ENCODE measurements around the gene KLHDC8B.

DNA sequence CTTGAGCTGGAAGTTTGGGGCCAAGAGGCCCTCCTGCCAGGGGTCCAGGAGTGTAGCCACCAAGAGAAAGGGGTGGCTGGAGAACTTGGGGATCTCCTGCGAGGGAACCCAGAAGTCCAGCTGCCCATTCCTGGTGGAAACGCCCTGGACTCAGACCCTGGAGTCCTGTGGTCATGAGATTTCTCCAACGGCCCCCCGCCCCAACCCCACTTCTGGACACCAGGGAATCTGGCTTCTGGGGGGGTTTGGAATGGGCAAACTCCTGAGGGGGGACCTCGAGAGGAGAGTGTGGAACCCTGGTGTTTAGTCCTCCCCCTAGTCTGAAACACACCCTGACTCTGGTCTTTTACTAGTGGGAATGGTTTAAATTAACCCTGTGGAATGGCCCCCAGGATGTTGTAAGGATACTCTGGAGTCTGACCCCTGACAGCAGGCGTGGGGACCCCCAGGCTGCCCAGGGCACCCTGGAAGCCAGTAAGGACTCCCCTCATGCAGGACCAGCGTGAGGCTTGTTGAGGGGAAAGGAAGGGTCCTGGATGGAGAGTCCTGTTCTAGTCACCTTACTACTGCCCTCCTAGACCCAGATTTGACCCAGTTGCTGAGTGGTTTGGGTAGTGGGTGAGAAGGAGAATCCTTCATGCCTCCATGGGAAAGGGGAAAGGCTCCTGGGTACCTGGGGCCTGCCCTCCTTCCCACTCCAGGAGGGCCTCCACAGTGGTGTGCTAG is 540 bp downstream of the KLHDC8B start:
- TF ChIP-seq, protein P1, sequence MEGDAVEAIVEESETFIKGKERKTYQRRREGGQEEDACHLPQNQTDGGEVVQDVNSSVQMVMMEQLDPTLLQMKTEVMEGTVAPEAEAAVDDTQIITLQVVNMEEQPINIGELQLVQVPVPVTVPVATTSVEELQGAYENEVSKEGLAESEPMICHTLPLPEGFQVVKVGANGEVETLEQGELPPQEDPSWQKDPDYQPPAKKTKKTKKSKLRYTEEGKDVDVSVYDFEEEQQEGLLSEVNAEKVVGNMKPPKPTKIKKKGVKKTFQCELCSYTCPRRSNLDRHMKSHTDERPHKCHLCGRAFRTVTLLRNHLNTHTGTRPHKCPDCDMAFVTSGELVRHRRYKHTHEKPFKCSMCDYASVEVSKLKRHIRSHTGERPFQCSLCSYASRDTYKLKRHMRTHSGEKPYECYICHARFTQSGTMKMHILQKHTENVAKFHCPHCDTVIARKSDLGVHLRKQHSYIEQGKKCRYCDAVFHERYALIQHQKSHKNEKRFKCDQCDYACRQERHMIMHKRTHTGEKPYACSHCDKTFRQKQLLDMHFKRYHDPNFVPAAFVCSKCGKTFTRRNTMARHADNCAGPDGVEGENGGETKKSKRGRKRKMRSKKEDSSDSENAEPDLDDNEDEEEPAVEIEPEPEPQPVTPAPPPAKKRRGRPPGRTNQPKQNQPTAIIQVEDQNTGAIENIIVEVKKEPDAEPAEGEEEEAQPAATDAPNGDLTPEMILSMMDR (IDR thresholded peaks at IDR 0.05), result no peak
- no peak for TF ChIP-seq ZNF219 (CRISPR knock-in tag; IDR thresholded peaks at IDR 0.05; ENCODE audit: borderline replicate concordance)
- TF ChIP-seq, protein P2, sequence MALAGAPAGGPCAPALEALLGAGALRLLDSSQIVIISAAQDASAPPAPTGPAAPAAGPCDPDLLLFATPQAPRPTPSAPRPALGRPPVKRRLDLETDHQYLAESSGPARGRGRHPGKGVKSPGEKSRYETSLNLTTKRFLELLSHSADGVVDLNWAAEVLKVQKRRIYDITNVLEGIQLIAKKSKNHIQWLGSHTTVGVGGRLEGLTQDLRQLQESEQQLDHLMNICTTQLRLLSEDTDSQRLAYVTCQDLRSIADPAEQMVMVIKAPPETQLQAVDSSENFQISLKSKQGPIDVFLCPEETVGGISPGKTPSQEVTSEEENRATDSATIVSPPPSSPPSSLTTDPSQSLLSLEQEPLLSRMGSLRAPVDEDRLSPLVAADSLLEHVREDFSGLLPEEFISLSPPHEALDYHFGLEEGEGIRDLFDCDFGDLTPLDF (CRISPR knock-in tag; IDR thresholded peaks at IDR 0.05), result no peak
- TF ChIP-seq, protein P3, sequence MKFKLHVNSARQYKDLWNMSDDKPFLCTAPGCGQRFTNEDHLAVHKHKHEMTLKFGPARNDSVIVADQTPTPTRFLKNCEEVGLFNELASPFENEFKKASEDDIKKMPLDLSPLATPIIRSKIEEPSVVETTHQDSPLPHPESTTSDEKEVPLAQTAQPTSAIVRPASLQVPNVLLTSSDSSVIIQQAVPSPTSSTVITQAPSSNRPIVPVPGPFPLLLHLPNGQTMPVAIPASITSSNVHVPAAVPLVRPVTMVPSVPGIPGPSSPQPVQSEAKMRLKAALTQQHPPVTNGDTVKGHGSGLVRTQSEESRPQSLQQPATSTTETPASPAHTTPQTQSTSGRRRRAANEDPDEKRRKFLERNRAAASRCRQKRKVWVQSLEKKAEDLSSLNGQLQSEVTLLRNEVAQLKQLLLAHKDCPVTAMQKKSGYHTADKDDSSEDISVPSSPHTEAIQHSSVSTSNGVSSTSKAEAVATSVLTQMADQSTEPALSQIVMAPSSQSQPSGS (CRISPR knock-in tag; IDR thresholded peaks at IDR 0.05; ENCODE audit: borderline replicate concordance, low read depth), result no peak
- TF ChIP-seq, protein P4, sequence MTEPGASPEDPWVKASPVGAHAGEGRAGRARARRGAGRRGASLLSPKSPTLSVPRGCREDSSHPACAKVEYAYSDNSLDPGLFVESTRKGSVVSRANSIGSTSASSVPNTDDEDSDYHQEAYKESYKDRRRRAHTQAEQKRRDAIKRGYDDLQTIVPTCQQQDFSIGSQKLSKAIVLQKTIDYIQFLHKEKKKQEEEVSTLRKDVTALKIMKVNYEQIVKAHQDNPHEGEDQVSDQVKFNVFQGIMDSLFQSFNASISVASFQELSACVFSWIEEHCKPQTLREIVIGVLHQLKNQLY (CRISPR knock-in tag; IDR thresholded peaks at IDR 0.05), result no peak
- TF ChIP-seq, protein P5, sequence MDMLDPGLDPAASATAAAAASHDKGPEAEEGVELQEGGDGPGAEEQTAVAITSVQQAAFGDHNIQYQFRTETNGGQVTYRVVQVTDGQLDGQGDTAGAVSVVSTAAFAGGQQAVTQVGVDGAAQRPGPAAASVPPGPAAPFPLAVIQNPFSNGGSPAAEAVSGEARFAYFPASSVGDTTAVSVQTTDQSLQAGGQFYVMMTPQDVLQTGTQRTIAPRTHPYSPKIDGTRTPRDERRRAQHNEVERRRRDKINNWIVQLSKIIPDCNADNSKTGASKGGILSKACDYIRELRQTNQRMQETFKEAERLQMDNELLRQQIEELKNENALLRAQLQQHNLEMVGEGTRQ (CRISPR knock-in tag; IDR thresholded peaks at IDR 0.05), result no peak
- no peak for TF ChIP-seq CBFB (CRISPR knock-in tag; IDR thresholded peaks at IDR 0.05; ENCODE audit: low read depth)
- TF ChIP-seq CREB1 (CRISPR knock-in tag; IDR thresholded peaks at IDR 0.05), result no peak
